SK-N-SH (cell line): ENCODE results near the gene GRM5. TPM values are rescaled to one million over a fixed set of nuclear protein-coding genes. Genes with fewer than 3 reads are reported as not detected.
"Not testable (repeated sequence)": the region's sequence is repeated elsewhere in the genome, so short reads cannot be mapped to it uniquely, and the experiment has no call there.

Experiments used
- CTCF ChIA-PET: fragments of 300-600, 350-600 bp; formaldehyde crosslinking; extraction: SDS; loops from one replicate; lab custom pipeline; 2021; lab: Yijun Ruan, JAX
- POLR2A ChIA-PET: fragments of 350-600 bp; sonication (Branson Sonifier 250); formaldehyde crosslinking; extraction: SDS; loops from one replicate; lab custom pipeline; 2020; ENCODE audit warnings: antibody characterized with exemption, inconsistent platforms; lab: Yijun Ruan, JAX
- DNase-seq: peaks from one replicate; pipeline ENCODE4 v3.0.0; 2012
- H2AFZ ChIP-seq: fragments of 200-600 bp; sonication (generic); 2 replicates; pipeline ENCODE4 v1.8.1; 2016; ENCODE audit warnings: antibody characterized with exemption, mild to moderate bottlenecking, low read depth
- H3F3A ChIP-seq: fragments of 200-600 bp; sonication (generic); replicated peaks from 2 replicates; pipeline ENCODE3; 2016; ENCODE audit warnings: antibody characterized with exemption, mild to moderate bottlenecking; ENCODE audit not compliant: insufficient read depth
- H3K27ac ChIP-seq, 2 experiments: fragments of 200-500 bp in 1 of 2; fragments of 200-600 bp in 1 of 2; sonication (Bioruptor generic) in 1 of 2; sonication (generic), shearing (Covaris generic) in 1 of 2; 2 replicates each; pipeline versions ENCODE4 v1.5.1 to v1.6.1; 2014 to 2016; ENCODE audit warnings: low read depth in 2 of 2, inconsistent platforms in 1 of 2, low read length in 1 of 2, mild to moderate bottlenecking in 1 of 2, mixed read lengths in 1 of 2
- H3K27me3 ChIP-seq: fragments of 200-600 bp; sonication (generic), shearing (Covaris generic); 2 replicates; pipeline ENCODE4 v1.6.1; 2016; ENCODE audit warnings: mixed run types; ENCODE audit not compliant: insufficient read depth
- H3K36me3 ChIP-seq, 2 experiments: fragments of 200-500 bp in 1 of 2; fragments of 200-600 bp in 1 of 2; sonication (Bioruptor generic) in 1 of 2; sonication (generic) in 1 of 2; replicated peaks in 1 of 2; 2 replicates each; pipeline versions ENCODE3 to v1.5.1; 2014 to 2016; ENCODE audit warnings: low read length in 1 of 2, mild to moderate bottlenecking in 1 of 2; ENCODE audit not compliant: insufficient read depth in 2 of 2, control insufficient read depth in 1 of 2
- H3K4me1 ChIP-seq, 2 experiments: fragments of 200-500 bp in 1 of 2; fragments of 200-600 bp in 1 of 2; sonication (Bioruptor generic) in 1 of 2; sonication (generic), shearing (Covaris generic) in 1 of 2; 2 replicates each; pipeline versions ENCODE4 v1.5.1 to v1.6.1; 2014 to 2016; ENCODE audit warnings: low read depth in 1 of 2, low read length in 1 of 2, mixed run types in 1 of 2; ENCODE audit not compliant: insufficient read depth in 2 of 2, control insufficient read depth in 1 of 2
- H3K4me2 ChIP-seq: fragments of 200-600 bp; sonication (generic), shearing (Covaris generic); 2 replicates; pipeline ENCODE4 v1.6.1; 2017; ENCODE audit warnings: mixed run types
- H3K4me3 ChIP-seq, 2 experiments: fragments of 200-500 bp in 1 of 2; fragments of 200-600 bp in 1 of 2; sonication (Bioruptor generic) in 1 of 2; sonication (generic), shearing (Covaris generic) in 1 of 2; 2 replicates each; pipeline versions ENCODE4 v1.5.1 to v1.8.1; 2014 to 2016; ENCODE audit warnings: low read depth in 2 of 2, inconsistent platforms in 1 of 2, low read length in 1 of 2, mild to moderate bottlenecking in 1 of 2, mixed read lengths in 1 of 2, moderate library complexity in 1 of 2
- H3K79me2 ChIP-seq: fragments of 200-600 bp; sonication (generic); 2 replicates; pipeline ENCODE4 v1.8.1; 2017; ENCODE audit warnings: mild to moderate bottlenecking; ENCODE audit not compliant: insufficient read depth
- H3K9ac ChIP-seq: fragments of 200-600 bp; sonication (generic); 2 replicates; pipeline ENCODE4 v1.6.1; 2017; ENCODE audit warnings: mixed run types
- H3K9me2 ChIP-seq: fragments of 200-600 bp; sonication (generic); 2 replicates; pipeline ENCODE4 v1.6.1; 2017; ENCODE audit warnings: mixed run types
- H3K9me3 ChIP-seq: fragments of 200-600 bp; sonication (generic); 2 replicates; pipeline ENCODE4 v1.6.1; 2017; ENCODE audit warnings: mixed run types, mild to moderate bottlenecking, moderate library complexity
- H4K20me1 ChIP-seq: fragments of 200-600 bp; sonication (generic); 2 replicates; pipeline ENCODE4 v1.6.1; 2017; ENCODE audit warnings: mild to moderate bottlenecking, mixed run types; ENCODE audit not compliant: insufficient read depth
- CHD2 ChIP-seq: fragments of 150-350 bp; IDR thresholded peaks from 2 replicates; pipeline ENCODE4 v1.6.1; 2018; ENCODE audit warnings: low read length; ENCODE audit not compliant: partially characterized antibody
- EZH2phosphoT487 ChIP-seq: fragments of 200-600 bp; sonication (generic); IDR thresholded peaks from 2 replicates; pipeline ENCODE4 v1.6.1; 2017; ENCODE audit warnings: low read depth, mixed run types, mild to moderate bottlenecking, antibody characterized with exemption, moderate library complexity, borderline replicate concordance
- FOSL2 ChIP-seq: IDR thresholded peaks from 2 replicates; pipeline ENCODE4 v1.4.0; 2012; ENCODE audit warnings: low read depth, mild to moderate bottlenecking, moderate library complexity, borderline replicate concordance
- FOXJ3 ChIP-seq: sonication (generic); formaldehyde crosslinking; IDR thresholded peaks from 2 replicates; pipeline ENCODE4 v1.5.1; 2020; ENCODE audit warnings: mild to moderate bottlenecking, missing genetic modification reagents
- NFIC ChIP-seq: IDR thresholded peaks from 2 replicates; pipeline ENCODE4 v1.4.0; 2012; ENCODE audit warnings: borderline replicate concordance
- NRF1 ChIP-seq: IDR thresholded peaks from 2 replicates; pipeline ENCODE4 v1.6.1; 2012; ENCODE audit warnings: low read depth, mild to moderate bottlenecking, low read length
- POLR2AphosphoS5 ChIP-seq: IDR thresholded peaks from 2 replicates; pipeline ENCODE4 v1.6.1; 2012; ENCODE audit warnings: low read depth, low read length
- RAD21 ChIP-seq: IDR thresholded peaks from 2 replicates; pipeline ENCODE4 v1.6.1; 2012; ENCODE audit warnings: mild to moderate bottlenecking, low read length
- RCOR1 ChIP-seq: fragments of 150-350 bp; IDR thresholded peaks from 2 replicates; pipeline ENCODE4 v1.6.1; 2017; ENCODE audit warnings: antibody characterized with exemption, low read length
- RFX5 ChIP-seq: IDR thresholded peaks from 2 replicates; pipeline ENCODE4 v1.6.1; 2012; ENCODE audit warnings: mild to moderate bottlenecking, improper control_type of control experiment, low read length
- RXRA ChIP-seq: IDR thresholded peaks from 2 replicates; pipeline ENCODE4 v1.4.0; 2012; ENCODE audit warnings: low read depth, mild to moderate bottlenecking, borderline replicate concordance
- SIN3A ChIP-seq: IDR thresholded peaks from 2 replicates; pipeline ENCODE4 v1.6.1; 2012; ENCODE audit warnings: low read depth, mild to moderate bottlenecking, low read length, moderate library complexity, borderline replicate concordance
- SMC3 ChIP-seq: IDR thresholded peaks from 2 replicates; pipeline ENCODE4 v1.6.1; 2012; ENCODE audit warnings: low read depth, low read length, improper control_type of control experiment
- TCF12 ChIP-seq: IDR thresholded peaks from 2 replicates; pipeline ENCODE4 v1.4.0; 2012
- WGBS: methylation state at CpG from one replicate; pipeline ENCODE4 v1.1.6; 2017; ENCODE audit warnings: low lambda C conversion rate; 5-methylcytosine and 5-hydroxymethylcytosine counted together
- polyA plus RNA-seq, 3 experiments: library from polyadenylated mRNA; depleted of rRNA; stranded (reverse); fragments of >200 nt; gene quantifications; 2 replicates each; pipeline ENCODE4 v1.2.3, GENCODE V29; 2012
- TF ChIP-seq, protein P1 (sequence below): IDR thresholded peaks from 2 replicates; pipeline ENCODE4 v1.4.0; 2012; ENCODE audit warnings: low read depth, borderline replicate concordance
- TF ChIP-seq, protein P2 (sequence below): IDR thresholded peaks from 2 replicates; pipeline ENCODE4 v1.6.1; 2012; ENCODE audit warnings: mild to moderate bottlenecking, low read depth, low read length, moderate library complexity
- TF ChIP-seq, protein P3 (sequence below): IDR thresholded peaks from 2 replicates; pipeline ENCODE4; 2012

The GRM5 gene
- polyA plus RNA-seq, 1 of the 3 experiments (the other 2 are of a cell fraction), result not detected

DNA sequence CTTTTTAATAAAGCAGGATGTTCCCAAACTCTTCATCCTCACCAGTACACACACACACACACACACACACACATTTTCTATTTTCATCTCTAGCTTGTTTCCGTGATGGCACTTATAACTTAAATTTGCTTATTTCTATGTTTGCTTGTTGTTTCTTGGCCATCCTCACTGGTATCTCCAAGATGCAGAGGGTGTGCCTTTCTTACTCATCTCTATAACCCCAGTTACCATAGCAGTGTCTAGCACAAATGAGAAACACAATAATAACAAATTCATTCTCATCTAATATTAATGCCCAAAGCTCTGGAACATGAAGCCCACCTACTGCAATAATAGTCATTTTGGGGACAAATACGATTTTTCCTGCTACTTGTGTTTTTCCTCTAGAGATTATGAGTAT is 156.3 kb downstream of the GRM5 start:
- Histone ChIP-seq H3K27me3 (no peaks in the 10 kb centered on the region), H4K20me1 (no peaks in the 10 kb centered on the region), H3K4me3 (no peak overlapping the region), H3F3A (no peaks in the 10 kb centered on the region), H3K4me1 (no peaks in the 10 kb centered on the region), H2AFZ (no peak overlapping the region), H3K9ac (no peak overlapping the region), H3K36me3 (no peaks in the 10 kb centered on the region), H3K4me2 (no peak overlapping the region), H3K79me2 (no peaks in the 10 kb centered on the region), H3K9me2 (no peaks in the 10 kb centered on the region), H3K27ac (no peak overlapping the region), H3K9me3 (no peaks in the 10 kb centered on the region)
- TF ChIP-seq RFX5, result no peak
- no peak for TF ChIP-seq RCOR1
- TF ChIP-seq FOSL2, result no peak
- TF ChIP-seq, protein P1, sequence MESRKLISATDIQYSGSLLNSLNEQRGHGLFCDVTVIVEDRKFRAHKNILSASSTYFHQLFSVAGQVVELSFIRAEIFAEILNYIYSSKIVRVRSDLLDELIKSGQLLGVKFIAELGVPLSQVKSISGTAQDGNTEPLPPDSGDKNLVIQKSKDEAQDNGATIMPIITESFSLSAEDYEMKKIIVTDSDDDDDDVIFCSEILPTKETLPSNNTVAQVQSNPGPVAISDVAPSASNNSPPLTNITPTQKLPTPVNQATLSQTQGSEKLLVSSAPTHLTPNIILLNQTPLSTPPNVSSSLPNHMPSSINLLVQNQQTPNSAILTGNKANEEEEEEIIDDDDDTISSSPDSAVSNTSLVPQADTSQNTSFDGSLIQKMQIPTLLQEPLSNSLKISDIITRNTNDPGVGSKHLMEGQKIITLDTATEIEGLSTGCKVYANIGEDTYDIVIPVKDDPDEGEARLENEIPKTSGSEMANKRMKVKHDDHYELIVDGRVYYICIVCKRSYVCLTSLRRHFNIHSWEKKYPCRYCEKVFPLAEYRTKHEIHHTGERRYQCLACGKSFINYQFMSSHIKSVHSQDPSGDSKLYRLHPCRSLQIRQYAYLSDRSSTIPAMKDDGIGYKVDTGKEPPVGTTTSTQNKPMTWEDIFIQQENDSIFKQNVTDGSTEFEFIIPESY, result no peak
- TF ChIP-seq, protein P2, sequence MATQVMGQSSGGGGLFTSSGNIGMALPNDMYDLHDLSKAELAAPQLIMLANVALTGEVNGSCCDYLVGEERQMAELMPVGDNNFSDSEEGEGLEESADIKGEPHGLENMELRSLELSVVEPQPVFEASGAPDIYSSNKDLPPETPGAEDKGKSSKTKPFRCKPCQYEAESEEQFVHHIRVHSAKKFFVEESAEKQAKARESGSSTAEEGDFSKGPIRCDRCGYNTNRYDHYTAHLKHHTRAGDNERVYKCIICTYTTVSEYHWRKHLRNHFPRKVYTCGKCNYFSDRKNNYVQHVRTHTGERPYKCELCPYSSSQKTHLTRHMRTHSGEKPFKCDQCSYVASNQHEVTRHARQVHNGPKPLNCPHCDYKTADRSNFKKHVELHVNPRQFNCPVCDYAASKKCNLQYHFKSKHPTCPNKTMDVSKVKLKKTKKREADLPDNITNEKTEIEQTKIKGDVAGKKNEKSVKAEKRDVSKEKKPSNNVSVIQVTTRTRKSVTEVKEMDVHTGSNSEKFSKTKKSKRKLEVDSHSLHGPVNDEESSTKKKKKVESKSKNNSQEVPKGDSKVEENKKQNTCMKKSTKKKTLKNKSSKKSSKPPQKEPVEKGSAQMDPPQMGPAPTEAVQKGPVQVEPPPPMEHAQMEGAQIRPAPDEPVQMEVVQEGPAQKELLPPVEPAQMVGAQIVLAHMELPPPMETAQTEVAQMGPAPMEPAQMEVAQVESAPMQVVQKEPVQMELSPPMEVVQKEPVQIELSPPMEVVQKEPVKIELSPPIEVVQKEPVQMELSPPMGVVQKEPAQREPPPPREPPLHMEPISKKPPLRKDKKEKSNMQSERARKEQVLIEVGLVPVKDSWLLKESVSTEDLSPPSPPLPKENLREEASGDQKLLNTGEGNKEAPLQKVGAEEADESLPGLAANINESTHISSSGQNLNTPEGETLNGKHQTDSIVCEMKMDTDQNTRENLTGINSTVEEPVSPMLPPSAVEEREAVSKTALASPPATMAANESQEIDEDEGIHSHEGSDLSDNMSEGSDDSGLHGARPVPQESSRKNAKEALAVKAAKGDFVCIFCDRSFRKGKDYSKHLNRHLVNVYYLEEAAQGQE, result no peak
- TF ChIP-seq NFIC, result no peak
- TF ChIP-seq EZH2phosphoT487, result no peak
- no peak for TF ChIP-seq SIN3A
- no peak for TF ChIP-seq NRF1
- TF ChIP-seq SMC3, result no peak
- no peak for TF ChIP-seq RXRA
- no peak for TF ChIP-seq TCF12
- no peak for TF ChIP-seq POLR2AphosphoS5
- TF ChIP-seq, protein P3, sequence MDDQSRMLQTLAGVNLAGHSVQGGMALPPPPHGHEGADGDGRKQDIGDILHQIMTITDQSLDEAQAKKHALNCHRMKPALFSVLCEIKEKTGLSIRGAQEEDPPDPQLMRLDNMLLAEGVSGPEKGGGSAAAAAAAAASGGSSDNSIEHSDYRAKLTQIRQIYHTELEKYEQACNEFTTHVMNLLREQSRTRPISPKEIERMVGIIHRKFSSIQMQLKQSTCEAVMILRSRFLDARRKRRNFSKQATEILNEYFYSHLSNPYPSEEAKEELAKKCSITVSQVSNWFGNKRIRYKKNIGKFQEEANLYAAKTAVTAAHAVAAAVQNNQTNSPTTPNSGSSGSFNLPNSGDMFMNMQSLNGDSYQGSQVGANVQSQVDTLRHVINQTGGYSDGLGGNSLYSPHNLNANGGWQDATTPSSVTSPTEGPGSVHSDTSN, result no peak
- TF ChIP-seq CHD2, result no peak
- TF ChIP-seq RAD21, result no peak
- TF ChIP-seq FOXJ3 (CRISPR knock-in tag), result no peak
- POLR2A ChIA-PET, result no interaction called here
- WGBS, result 10% methylated on average over 2 of the region's 2 CpGs
- CTCF ChIA-PET, result no interaction called here
- DNase-seq, result no peak

DNA sequence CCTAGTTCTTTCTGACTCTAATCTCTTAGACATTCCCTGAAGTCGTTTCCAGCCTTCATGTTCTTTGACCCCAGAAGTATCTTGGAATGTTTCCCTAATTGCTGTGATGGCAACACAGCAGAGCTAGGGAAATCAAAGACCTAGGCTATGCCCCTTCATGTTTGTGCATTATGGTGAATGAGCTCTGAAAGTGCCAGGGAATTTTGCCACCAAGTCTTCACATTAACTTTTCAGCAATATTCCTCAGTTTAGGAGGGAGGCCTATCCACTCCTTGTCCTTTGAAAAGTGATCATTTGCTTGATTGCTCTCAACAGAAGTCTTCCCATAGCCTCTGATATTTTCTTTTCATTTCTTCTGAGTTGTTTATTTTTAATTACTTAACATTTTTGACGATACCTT is 164.3 kb downstream of the GRM5 start:
- H3K9me2 ChIP-seq, H3K27me3 ChIP-seq, H3K79me2 ChIP-seq, H2AFZ ChIP-seq, H3K4me2 ChIP-seq, H3K4me1 ChIP-seq, DNase-seq, H3K9ac ChIP-seq, H3K9me3 ChIP-seq, H3K27ac ChIP-seq, POLR2A ChIA-PET, H3F3A ChIP-seq, H3K4me3 ChIP-seq, H3K36me3 ChIP-seq, CTCF ChIA-PET, H4K20me1 ChIP-seq: not testable (repeated sequence)
- WGBS, result 13% methylated on average over 2 of the region's 2 CpGs

DNA sequence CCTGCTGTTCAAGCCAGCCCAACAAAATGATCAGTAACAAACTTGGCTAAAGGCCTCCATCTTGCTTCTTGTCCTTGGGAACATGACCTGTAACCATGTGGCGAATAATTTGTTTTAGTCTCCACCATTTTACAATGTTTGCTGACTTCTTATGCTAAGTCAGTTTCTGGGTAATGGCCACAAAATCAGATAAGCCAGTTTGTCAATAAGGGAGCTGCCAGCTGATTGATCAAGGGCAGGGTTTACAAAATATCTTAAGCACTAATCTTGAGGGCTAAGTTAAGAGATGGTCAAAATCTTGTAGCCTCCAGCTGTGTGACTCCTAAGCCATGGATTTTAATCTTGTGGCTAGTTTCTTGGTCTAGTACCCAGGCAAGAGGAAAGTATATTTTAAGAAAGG is 176.9 kb downstream of the GRM5 start:
- H3K4me3 ChIP-seq, H4K20me1 ChIP-seq, H3K4me2 ChIP-seq, DNase-seq, H3K27me3 ChIP-seq, H3K79me2 ChIP-seq, H2AFZ ChIP-seq, POLR2A ChIA-PET, H3K9ac ChIP-seq, H3K9me3 ChIP-seq, H3K36me3 ChIP-seq, H3F3A ChIP-seq, CTCF ChIA-PET, H3K9me2 ChIP-seq, H3K4me1 ChIP-seq, H3K27ac ChIP-seq: not testable (repeated sequence)
- WGBS, result 0% methylated on average over 1 of the region's 1 CpG
